ENCODE measurements around the gene NIPA2.

NIPA2 gene

GRCh38 chr15:22877607-22878006, 39.1 kb downstream of the NIPA2 start:
- DNase-seq (ENCODE audit: low read depth, low spot score) = no peak

GRCh38 chr15:22878103-22878502, 39.6 kb downstream of the NIPA2 start:
- DNase-seq (ENCODE audit: low read depth, low spot score) = no peak

DNA sequence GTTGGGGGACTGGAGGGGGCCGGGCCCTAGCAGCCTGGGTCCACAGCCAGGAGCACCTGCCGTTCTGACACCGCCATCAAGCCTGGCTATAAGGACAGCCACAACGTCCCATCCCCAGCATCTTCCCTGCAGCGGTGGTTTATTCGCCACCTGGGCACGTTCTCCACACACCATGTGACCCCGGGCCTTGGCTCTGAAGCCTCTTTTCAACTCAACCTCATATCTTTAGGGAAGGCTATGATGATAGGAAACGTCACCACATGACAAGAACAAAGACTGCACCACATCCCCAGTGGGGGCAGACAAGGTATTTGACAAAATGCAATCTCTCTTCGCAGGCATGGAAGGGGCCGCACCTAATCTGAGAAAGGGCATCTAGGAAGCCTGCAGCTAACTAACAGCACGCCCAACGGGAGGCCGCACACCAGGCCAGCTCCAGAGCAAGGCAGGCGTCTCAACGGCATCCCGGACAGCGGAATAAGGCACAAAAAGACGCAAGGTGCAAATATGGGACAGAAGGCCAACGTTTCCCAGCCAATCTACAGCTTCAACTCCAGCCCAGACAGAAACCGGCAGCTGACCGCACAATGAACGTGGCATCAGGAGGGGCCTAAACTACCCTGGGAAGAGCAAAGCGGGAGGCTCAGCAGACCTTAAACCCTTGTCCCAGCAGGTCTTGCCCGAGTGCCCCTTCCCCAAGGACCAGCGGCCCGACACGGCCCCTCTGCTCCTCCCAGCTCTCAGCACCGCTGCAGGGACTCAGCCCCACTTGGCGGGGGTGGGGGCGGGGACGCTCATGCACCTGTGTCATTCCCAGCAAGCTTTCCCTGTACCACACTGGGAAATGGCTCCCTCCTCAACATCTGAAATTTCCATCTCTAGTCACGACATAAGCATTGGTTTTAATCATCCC, 41.9 kb downstream of the NIPA2 start:
- no peak for DNase-seq (ENCODE audit: low read depth, low spot score)

- no peak for DNase-seq (ENCODE audit: low read depth, low spot score)
Observed at GRCh38 chr15:22880981-22881738, 42.7 kb downstream of the NIPA2 start.

GRCh38 chr15:22881739-22882440, 43.4 kb downstream of the NIPA2 start:
- DNase-seq (ENCODE audit: low read depth, low spot score) = no peak

GRCh38 chr15:22883196-22883595, 44.7 kb downstream of the NIPA2 start:
- DNase-seq (ENCODE audit: low read depth, low spot score) = no peak

GRCh38 chr15:22884344-22884743, 45.9 kb downstream of the NIPA2 start:
- no peak for DNase-seq (ENCODE audit: low read depth, low spot score)

DNA sequence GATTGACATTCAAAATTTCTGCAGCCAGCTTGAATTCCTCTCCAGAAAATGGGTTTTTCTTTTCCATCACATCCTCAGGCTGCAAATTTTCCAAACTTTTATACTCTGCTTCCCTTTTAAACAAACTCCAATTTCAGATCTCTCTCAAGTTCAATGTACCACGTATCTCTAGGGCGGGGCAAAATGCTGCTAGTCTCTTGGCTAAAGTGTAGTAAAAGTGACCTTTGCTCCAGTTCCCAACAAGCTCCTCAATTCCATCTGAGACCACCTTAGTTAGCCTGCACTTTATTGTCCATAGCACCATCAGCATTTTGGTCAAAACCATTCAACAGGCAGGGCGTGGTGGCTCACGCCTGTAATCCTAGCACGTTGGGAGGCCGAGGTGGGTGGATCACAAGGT, 46.7 kb downstream of the NIPA2 start:
- no peak for DNase-seq (ENCODE audit: low read depth, low spot score)

- DNase-seq (ENCODE audit: low read depth, low spot score) = no peak
Observed at GRCh38 chr15:22887157-22887951, 48.9 kb downstream of the NIPA2 start.

DNA sequence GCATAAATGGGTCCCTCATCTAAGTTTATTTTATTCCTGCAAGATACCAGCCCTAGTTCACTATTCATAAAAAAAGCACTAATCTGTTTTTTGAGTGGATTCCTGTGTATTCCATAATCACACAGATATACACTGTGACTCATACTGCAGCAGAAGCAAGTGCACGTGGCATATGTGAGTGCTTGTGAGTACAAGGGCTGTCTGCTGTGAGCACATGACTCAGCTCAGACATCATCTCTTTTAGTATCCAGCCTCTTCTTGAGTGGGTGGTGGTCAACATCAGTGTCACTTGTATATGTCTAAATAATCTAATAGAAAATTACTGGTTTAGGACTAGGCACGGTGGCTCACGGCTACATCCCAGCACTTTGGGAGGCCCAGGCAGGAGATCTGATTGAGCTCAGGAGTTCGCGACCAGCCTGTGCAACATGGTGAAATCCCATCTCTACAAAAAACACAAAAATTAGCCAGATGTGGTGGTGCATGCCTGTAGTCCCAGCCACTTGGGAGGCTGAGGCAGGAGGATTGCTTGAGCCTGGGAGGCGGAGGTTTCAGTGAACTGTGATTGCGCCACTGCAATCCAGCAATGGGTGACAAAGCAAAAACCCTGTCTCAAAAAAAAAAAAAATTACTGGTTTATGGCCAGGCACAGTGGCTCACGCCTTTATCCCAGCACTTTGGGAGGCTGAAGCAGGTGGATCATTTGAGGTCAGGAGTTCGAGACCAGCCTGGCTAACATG, 49.8 kb downstream of the NIPA2 start:
- no peak for DNase-seq (ENCODE audit: low read depth, low spot score)

DNA sequence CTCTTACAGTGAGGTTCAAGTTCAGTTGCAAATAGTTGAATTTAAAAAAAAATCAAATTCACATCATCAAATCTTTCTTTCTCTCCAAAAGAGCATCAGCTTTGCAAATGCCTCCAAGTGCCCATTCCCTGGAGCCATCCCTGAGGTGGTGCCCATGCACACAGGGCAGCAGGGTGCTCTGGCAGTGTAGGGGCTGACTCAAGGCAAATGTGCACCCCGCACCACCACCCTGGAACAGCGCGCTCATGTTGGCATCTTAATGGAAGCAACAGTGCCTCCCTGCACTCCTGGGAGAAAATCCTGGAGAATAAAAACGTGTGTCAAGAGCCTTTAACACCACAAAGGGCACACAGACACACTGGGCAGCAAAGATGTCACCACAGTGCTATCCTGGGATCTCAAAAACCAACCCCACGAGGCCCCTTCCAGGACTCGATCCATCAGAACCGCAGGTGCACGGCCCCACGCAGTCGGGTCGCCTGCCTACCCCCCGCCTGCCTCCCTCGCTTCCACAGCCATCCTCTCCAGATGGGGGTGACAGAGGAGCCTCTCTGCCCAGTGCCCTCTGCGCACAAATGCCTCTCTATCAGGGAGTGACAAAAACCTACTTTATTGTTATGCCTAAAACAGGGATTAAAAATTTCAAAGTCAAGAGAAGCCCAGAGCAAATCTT, 50.8 kb downstream of the NIPA2 start:
- no peak for DNase-seq (ENCODE audit: low read depth, low spot score)

- DNase-seq (ENCODE audit: low read depth, low spot score) = no peak
Observed at GRCh38 chr15:22890296-22890695, 51.8 kb downstream of the NIPA2 start.

GRCh38 chr15:22891426-22892210, 53.2 kb downstream of the NIPA2 start:
- no peak for DNase-seq (ENCODE audit: low read depth, low spot score)

GRCh38 chr15:22892333-22892732, 53.9 kb downstream of the NIPA2 start:
- DNase-seq (ENCODE audit: low read depth, low spot score) = no peak

GRCh38 chr15:22893081-22893480, 54.6 kb downstream of the NIPA2 start:
- no peak for DNase-seq (ENCODE audit: low read depth, low spot score)

GRCh38 chr15:22893881-22894280, 55.4 kb downstream of the NIPA2 start:
- no peak for DNase-seq (ENCODE audit: low read depth, low spot score)

DNA sequence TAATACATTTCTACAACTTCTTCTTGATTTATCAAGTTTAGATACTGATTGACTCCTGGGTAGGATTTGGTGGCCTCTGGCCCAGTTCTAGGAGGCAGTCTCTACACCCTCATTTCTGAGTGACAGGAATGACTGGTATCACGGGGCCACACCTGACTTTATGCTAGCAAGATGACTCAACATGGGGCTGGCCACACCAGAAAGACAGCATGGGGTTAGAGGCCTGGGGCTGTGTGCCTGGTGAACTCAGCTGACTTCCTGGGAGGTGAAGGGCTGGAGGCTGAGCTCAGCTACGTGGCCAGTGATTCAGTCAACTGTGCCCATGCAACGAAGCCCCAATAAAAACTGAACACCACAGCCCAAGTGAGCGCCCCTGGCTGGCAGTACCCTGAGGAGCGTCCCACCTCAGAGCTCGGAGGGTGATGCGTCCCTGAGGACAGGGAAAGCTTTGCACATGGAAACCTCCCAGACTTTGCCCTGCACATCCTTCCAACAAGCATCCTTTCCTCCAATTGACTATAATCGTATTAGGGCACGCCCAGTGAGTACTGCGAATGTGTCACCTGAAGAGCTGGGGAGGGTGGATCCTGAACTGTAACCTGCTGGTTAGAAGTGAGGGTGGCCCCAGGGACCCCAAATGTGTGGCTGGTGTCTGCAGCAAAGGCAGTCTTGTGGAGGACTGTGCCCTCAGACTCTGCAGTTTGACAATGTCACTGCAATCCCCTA, 57.2 kb downstream of the NIPA2 start:
- no peak for DNase-seq (ENCODE audit: low read depth, low spot score)

DNA sequence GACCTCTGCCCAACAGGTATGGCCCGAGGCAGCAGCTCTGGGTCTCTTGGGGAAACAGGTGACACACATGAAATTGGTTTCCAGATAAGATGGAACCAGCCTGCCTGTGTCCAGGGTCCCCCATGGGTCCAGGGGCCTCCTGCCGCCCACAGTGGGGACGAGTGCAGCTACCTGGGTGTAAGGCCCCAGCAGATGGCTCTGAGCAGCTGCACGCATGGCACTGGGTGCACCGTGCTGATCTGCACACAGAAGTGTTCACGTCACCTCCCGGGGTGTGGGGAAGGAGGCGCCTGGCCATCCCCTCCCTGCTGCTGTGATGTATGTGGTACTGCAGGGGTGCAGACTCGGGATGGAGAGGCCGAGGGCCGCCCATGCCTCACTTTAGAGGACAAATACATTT, 63.6 kb downstream of the NIPA2 start:
- no peak for DNase-seq (ENCODE audit: low read depth, low spot score)

- DNase-seq (ENCODE audit: low read depth, low spot score) = no peak
Observed at GRCh38 chr15:22902578-22902977, 64.1 kb downstream of the NIPA2 start.

All from iPS DF 19.7 (cell line).